ENCODE measurements around the gene IDS. TPM values are rescaled to one million over a fixed set of nuclear protein-coding genes. Genes with fewer than 3 reads are reported as not detected.

IDS gene
- total RNA-seq, 1 experiment from 2014 or later = 39.2 TPM

DNA sequence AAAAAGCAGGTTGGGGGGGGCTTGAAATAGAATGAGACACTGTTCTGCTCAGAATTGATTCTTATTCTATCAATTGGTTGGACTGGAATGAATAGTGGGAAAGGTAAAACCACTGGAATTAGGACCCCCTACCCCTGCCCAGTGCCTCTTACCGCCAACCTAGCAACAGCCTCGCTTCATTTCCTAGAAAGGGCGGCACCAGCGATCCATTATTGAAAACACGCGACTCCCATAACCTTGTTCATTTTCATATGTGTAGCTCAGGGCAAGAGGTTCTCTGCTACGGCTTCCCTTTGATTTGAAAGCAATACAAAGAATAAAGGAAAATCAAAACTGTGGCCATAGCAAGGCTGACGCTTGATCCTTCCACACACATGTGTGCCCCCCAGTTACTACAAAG, 33.7 kb downstream of the IDS start:
- Histone ChIP-seq H2AK5ac (ENCODE audit: insufficient read length, low read length) (no peak overlapping the region), H3K27ac (ENCODE audit: insufficient read length, low read depth, low read length) (no peak overlapping the region), H2BK5ac (ENCODE audit: insufficient read length, low read length) (no peak overlapping the region), H3K9me3 (ENCODE audit: control insufficient read depth, low read depth, low read length) (peaks cover 61% of the 10 kb centered on the region), H4K91ac (ENCODE audit: insufficient read length, low read depth, low read length) (no peak overlapping the region), H2BK20ac (ENCODE audit: low read depth, low read length, poor library complexity, severe bottlenecking) (no peak overlapping the region), H2BK15ac (ENCODE audit: low read depth, low read length) (no peak overlapping the region), H3K23me2 (ENCODE audit: insufficient read length, low read depth, low read length, poor library complexity, severe bottlenecking) (no peaks in the 10 kb centered on the region), H2AFZ (ENCODE audit: low read length) (no peak overlapping the region), H3K23ac (ENCODE audit: insufficient read length, low read depth, low read length) (no peak overlapping the region), H4K5ac (ENCODE audit: insufficient read length, low read depth, low read length) (no peak overlapping the region), H3K14ac (ENCODE audit: insufficient read depth, low read length) (no peak overlapping the region), H2BK120ac (ENCODE audit: low read depth, low read length, poor library complexity, severe bottlenecking) (no peak overlapping the region), H3K4me1 (ENCODE audit: insufficient read depth, low read length) (no peaks in the 10 kb centered on the region), H3K4me2 (ENCODE audit: insufficient read depth, insufficient read length, low read length) (no peak overlapping the region), H2BK12ac (ENCODE audit: insufficient read length, low read depth, low read length) (no peak overlapping the region), H3K27me3 (ENCODE audit: insufficient read depth, low read length) (no peaks in the 10 kb centered on the region), H4K20me1 (ENCODE audit: control insufficient read depth, insufficient read depth, insufficient read length) (no peaks in the 10 kb centered on the region), H3K79me2 (ENCODE audit: insufficient read depth, low read length) (no peaks in the 10 kb centered on the region), H3K4ac (ENCODE audit: low read depth, low read length) (no peak overlapping the region), H3T11ph (ENCODE audit: low read length) (no peak overlapping the region), H3K79me1 (ENCODE audit: insufficient read depth, low read depth, low read length, poor library complexity, severe bottlenecking) (no peaks in the 10 kb centered on the region), H3K56ac (ENCODE audit: insufficient read length, low read depth, low read length) (no peak overlapping the region), H3K18ac (ENCODE audit: insufficient read length, low read depth, low read length) (no peak overlapping the region), H4K8ac (replicated peaks; ENCODE audit: insufficient read length, low read depth, low read length) (no peak overlapping the region), H3K9ac (ENCODE audit: extremely low read depth, insufficient read length, low read length) (no peak overlapping the region)
- Mint-ChIP-seq H3K4me3 (no peak overlapping the region; a peak in 1 of 5 replicates), H3K27me3 (ENCODE audit: low read depth) (peaks cover 2% of the 10 kb centered on the region; the same call in 1 of the 2 replicates), H3K9me3 (peaks cover 74 to 75% of the 10 kb centered on the region in 2 experiments), H3K4me1 (peaks cover 5 to 6% of the 10 kb centered on the region in 2 experiments; a peak in 2 of 4 replicates), H3K27ac (no peak overlapping the region), H3K36me3 (ENCODE audit: insufficient read depth in 1 of 3, low read depth in 3 of 3) (peaks cover 0 to 4% (median 3%) of the 10 kb centered on the region in 3 experiments; a peak in 4 of 7 replicates)
- DNase-seq = no peak
- WGBS (ENCODE audit: extremely low coverage, insufficient read length, low lambda C conversion rate) = no CpG with 5 or more reads among the region's 8 CpGs
- TF ChIP-seq, protein P1, sequence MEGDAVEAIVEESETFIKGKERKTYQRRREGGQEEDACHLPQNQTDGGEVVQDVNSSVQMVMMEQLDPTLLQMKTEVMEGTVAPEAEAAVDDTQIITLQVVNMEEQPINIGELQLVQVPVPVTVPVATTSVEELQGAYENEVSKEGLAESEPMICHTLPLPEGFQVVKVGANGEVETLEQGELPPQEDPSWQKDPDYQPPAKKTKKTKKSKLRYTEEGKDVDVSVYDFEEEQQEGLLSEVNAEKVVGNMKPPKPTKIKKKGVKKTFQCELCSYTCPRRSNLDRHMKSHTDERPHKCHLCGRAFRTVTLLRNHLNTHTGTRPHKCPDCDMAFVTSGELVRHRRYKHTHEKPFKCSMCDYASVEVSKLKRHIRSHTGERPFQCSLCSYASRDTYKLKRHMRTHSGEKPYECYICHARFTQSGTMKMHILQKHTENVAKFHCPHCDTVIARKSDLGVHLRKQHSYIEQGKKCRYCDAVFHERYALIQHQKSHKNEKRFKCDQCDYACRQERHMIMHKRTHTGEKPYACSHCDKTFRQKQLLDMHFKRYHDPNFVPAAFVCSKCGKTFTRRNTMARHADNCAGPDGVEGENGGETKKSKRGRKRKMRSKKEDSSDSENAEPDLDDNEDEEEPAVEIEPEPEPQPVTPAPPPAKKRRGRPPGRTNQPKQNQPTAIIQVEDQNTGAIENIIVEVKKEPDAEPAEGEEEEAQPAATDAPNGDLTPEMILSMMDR (conservative IDR thresholded peaks at IDR 0.05) = no peak
